Skin epidermis (tissue), 12 donors: ENCODE results near the gene PRSS12.
"Not testable (repeated sequence)": the region's sequence is repeated elsewhere in the genome, so short reads cannot be mapped to it uniquely, and the experiment has no call there.

Source experiments
- H3K27ac ChIP-seq, 21 experiments: fragments of 200-600 bp; sonication (generic) in 11 of 21; one replicate each; pipeline ENCODE4 v1.5.0; 2020; ENCODE audit warnings: mild to moderate bottlenecking in 3 of 21, inconsistent platforms in 2 of 21, moderate library complexity in 2 of 21
- H3K4me3 ChIP-seq, 7 experiments: fragments of 200-600 bp; sonication (generic) in 2 of 7; one replicate each; pipeline ENCODE4 v1.5.0; 2020; ENCODE audit warnings: inconsistent platforms in 2 of 7, mild to moderate bottlenecking in 2 of 7, moderate library complexity in 1 of 7

The PRSS12 gene

GRCh38 chr4:118329849-118330248, 23.0 kb downstream of the PRSS12 start:
- Histone ChIP-seq H3K27ac (no peak overlapping the region), H3K4me3 (no peak overlapping the region)

GRCh38 chr4:118327554-118328241, 25.1 kb downstream of the PRSS12 start:
- Histone ChIP-seq H3K4me3 (no peak overlapping the region), H3K27ac (no peak overlapping the region)

GRCh38 chr4:118326585-118326984, 26.2 kb downstream of the PRSS12 start:
- Histone ChIP-seq H3K27ac (no peak overlapping the region), H3K4me3 (no peak overlapping the region)

- no peak overlapping the region for H3K4me3 ChIP-seq
- H3K27ac ChIP-seq, result no peak overlapping the region
Observed at GRCh38 chr4:118325431-118325830, 27.4 kb downstream of the PRSS12 start.

- no peak overlapping the region for H3K27ac ChIP-seq
- no peak overlapping the region for H3K4me3 ChIP-seq
Observed at GRCh38 chr4:118322831-118323502, 29.8 kb downstream of the PRSS12 start.

- Histone ChIP-seq H3K27ac (no peak overlapping the region), H3K4me3 (no peak overlapping the region)
Observed at GRCh38 chr4:118318931-118319330, 33.9 kb downstream of the PRSS12 start.

- no peak overlapping the region for H3K4me3 ChIP-seq
- H3K27ac ChIP-seq, result no peak overlapping the region
Observed at GRCh38 chr4:118317691-118318090, 35.1 kb downstream of the PRSS12 start.

GRCh38 chr4:118314221-118314620, 38.6 kb downstream of the PRSS12 start:
- H3K27ac ChIP-seq, result no peak overlapping the region
- no peak overlapping the region for H3K4me3 ChIP-seq

GRCh38 chr4:118313098-118313497, 39.7 kb downstream of the PRSS12 start:
- no peak overlapping the region for H3K4me3 ChIP-seq
- H3K27ac ChIP-seq, result no peak overlapping the region

- no peak overlapping the region for H3K4me3 ChIP-seq
- H3K27ac ChIP-seq, result no peak overlapping the region
Observed at GRCh38 chr4:118308306-118309030, 44.3 kb downstream of the PRSS12 start.

- Histone ChIP-seq H3K4me3 (no peak overlapping the region), H3K27ac (no peak overlapping the region)
Observed at GRCh38 chr4:118307643-118308042, 45.2 kb downstream of the PRSS12 start.

GRCh38 chr4:118299619-118300018, 53.2 kb downstream of the PRSS12 start:
- not testable (repeated sequence) for H3K27ac ChIP-seq, H3K4me3 ChIP-seq

GRCh38 chr4:118296729-118297128, 56.1 kb downstream of the PRSS12 start:
- H3K27ac ChIP-seq, result no peak overlapping the region
- no peak overlapping the region for H3K4me3 ChIP-seq

GRCh38 chr4:118290951-118291350, 61.9 kb downstream of the PRSS12 start:
- Histone ChIP-seq H3K4me3 (no peak overlapping the region), H3K27ac (no peak overlapping the region)

GRCh38 chr4:118289794-118290193, 63.0 kb downstream of the PRSS12 start:
- H3K27ac ChIP-seq, result no peak overlapping the region
- H3K4me3 ChIP-seq, result no peak overlapping the region

- Histone ChIP-seq H3K27ac (peak overlapping the region in 3 of 21 experiments; percentile 5 to 68 (median 11)), H3K4me3 (no peak overlapping the region)
Observed at GRCh38 chr4:118287711-118288451, 64.9 kb downstream of the PRSS12 start.

- H3K27ac ChIP-seq, result peak overlapping the region in 12 of 21 experiments; percentile 4 to 66 (median 28)
- H3K4me3 ChIP-seq, result no peak overlapping the region
Observed at GRCh38 chr4:118286685-118287084, 66.1 kb downstream of the PRSS12 start.

GRCh38 chr4:118285931-118286330, 66.9 kb downstream of the PRSS12 start:
- H3K4me3 ChIP-seq, result no peak overlapping the region
- peak overlapping the region in 9 of 21 experiments; percentile 9 to 66 (median 56) for H3K27ac ChIP-seq

- H3K4me3 ChIP-seq, result no peak overlapping the region
- H3K27ac ChIP-seq, result no peak overlapping the region
Observed at GRCh38 chr4:118284169-118284568, 68.6 kb downstream of the PRSS12 start.

- H3K4me3 ChIP-seq, result no peak overlapping the region
- peak overlapping the region in 3 of 21 experiments; percentile 1 to 17 (median 6) for H3K27ac ChIP-seq
Observed at GRCh38 chr4:118282692-118283091, 70.1 kb downstream of the PRSS12 start.
